Pancreas (tissue), 10 donors: ENCODE measurements around the gene EIF3K. TPM values are rescaled to one million over a fixed set of nuclear protein-coding genes. Genes with fewer than 3 reads are reported as not detected.

Experiments used
- ATAC-seq, 4 donors: fragments of 200-7000 bp; cut with Tn5 transposase; one replicate each; pipeline versions ENCODE4 v1.8.0 to v1.9.1; 2020; ENCODE audit warnings: mild to moderate bottlenecking in 4 of 4, moderate library complexity in 4 of 4
- DNase-seq, 6 donors: peaks; one replicate each; pipeline ENCODE4 v3.0.0-alpha.2; 2020
- FAIRE-seq: peaks from 2 replicates; lab custom pipeline; 2012; peaks lifted over from hg19 to GRCh38; lab: Jason Lieb, UNC
- H3K27ac ChIP-seq, 4 donors: fragments of 200-600 bp; sonication (generic); 1 replicate in 3 of 4; 2 replicates in 1 of 4; pipeline versions ENCODE4 v1.5.0 to v1.8.0; 2020
- H3K27me3 ChIP-seq, 4 donors: fragments of 200-600 bp; one replicate each; pipeline ENCODE4 v1.8.0; 2021
- H3K36me3 ChIP-seq, 3 donors: fragments of 200-600 bp; sonication (generic) in 1 of 3; one replicate each; pipeline versions ENCODE4 v1.5.0 to v1.8.0; 2020 to 2021
- H3K4me1 ChIP-seq, 3 donors: fragments of 200-600 bp; one replicate each; pipeline ENCODE4 v1.8.0; 2021
- H3K4me3 ChIP-seq, 4 donors: fragments of 200-600 bp; sonication (generic) in 2 of 4; one replicate each; pipeline versions ENCODE4 v1.5.0 to v1.8.0; 2020 to 2021
- H3K9me3 ChIP-seq, 4 donors: fragments of 200-600 bp; one replicate each; pipeline ENCODE4 v1.8.0; 2021
- CTCF ChIP-seq, 4 donors: fragments of 200-600 bp; sonication (generic) in 3 of 4; IDR thresholded peaks; one replicate each; pipeline versions ENCODE4 v1.5.0 to v1.8.0; 2021; ENCODE audit warnings: antibody characterized with exemption in 4 of 4
- WGBS, 2 donors: extraction: QIAGEN DNeasy Blood & Tissue Kit; methylation state at CpG; one replicate each; pipeline ENCODE4 v1.1.7; 2013; 5-methylcytosine and 5-hydroxymethylcytosine counted together
- intact Hi-C, 3 donors: fragments of 100-400 bp; cut with DNase I; formaldehyde crosslinking; loops; one replicate each; pipeline versions ENCODE4 v1.11.1 to v1.14.2; 2022
- polyA plus RNA-seq, 2 donors: library from polyadenylated mRNA; stranded (reverse); fragments of 200-250 nt; gene quantifications; one replicate each; pipeline ENCODE4 v1.2.3, GENCODE V29; 2013
- total RNA-seq, 6 donors: library from RNA; stranded (reverse); fragmentation: NEBNext Ultra II Directional in 4 of 6; extraction: Animal tissue kit (Norgen Biotek cat#: 25700) in 4 of 6; gene quantifications; one replicate each; pipeline versions ENCODE4 v1.2.1 to v1.2.4, GENCODE V29; 2021 to 2023
- donor health status: healthy with polysubstance abuse.
- donor health status: DM: no; HTN: no; CAD: no; lungs with moderate emphysema.
- donor health status: DM: no; HTN: no; CAD: no.
- donor health status: control.
- donor health status: control.
- donor health status: Bipolar disorder and iron deficiency.
- donor health status: DM: yes; HTN: yes; CAD: no.
- donor health status: DM: no; HTN: no; CAD: no.
- donor health status: DM: no; HTN: no; CAD: no.
- donor health status: DM: yes; HTN: yes; CAD: no.

Gene EIF3K
- total and polyA plus RNA-seq, 8 donors = 93.5 to 162 (median 131) TPM

- no peak for TF ChIP-seq CTCF (IDR thresholded peaks at IDR 0.05)
- Histone ChIP-seq H3K4me3 (peak within 1 kb of the TSS; percentile 53 to 94 (median 66)), H3K4me1 (peaks cover 6 to 10% (median 7%) of the 10 kb centered on the region in 3 donors), H3K27ac (peak within 1 kb of the TSS; percentile 27 to 60 (median 44)), H3K36me3 (peaks cover 0 to 15% (median 0%) of the 10 kb centered on the region in 3 donors), H3K9me3 (no peaks in the 10 kb centered on the region), H3K27me3 (no peaks in the 10 kb centered on the region)
- no peak for FAIRE-seq
- 43 to 45% methylated on average over 27 to 28 of the region's 28 CpGs for WGBS, 2 donors
- peak; percentile 18 to 33 (median 20) for ATAC-seq
- DNase-seq = peak in 4 of 6 donors; percentile 32 to 49 (median 36)
- intact Hi-C loops = loop anchor here in 2 of 3 donors (10.0 kb wide), 2 partner anchors 103 to 213 kb away; partner anchors contain the start of gene FAM98C (in 1 of the 2)
Observed at GRCh38 chr19:38617764-38618589, 1.0 kb upstream of the EIF3K start, which contains the start of gene MAP4K1. MAP4K1 (minus strand) TSS chr19:38617953; CDS start chr19:38617895, 58 bp downstream.

GRCh38 chr19:38619361-38620174, 580 bp downstream of the EIF3K start:
- ATAC-seq (no peak), DNase-seq (no peak), FAIRE-seq (no peak)
- Histone ChIP-seq H3K4me1 (peaks cover 6 to 10% (median 7%) of the 10 kb centered on the region in 3 donors), H3K4me3 (peak overlapping the region; percentile 53 to 94 (median 66)), H3K36me3 (peaks cover 0 to 23% (median 9%) of the 10 kb centered on the region in 3 donors), H3K9me3 (no peaks in the 10 kb centered on the region), H3K27me3 (no peaks in the 10 kb centered on the region), H3K27ac (peak overlapping the region in 3 of 4 donors; percentile 9 to 60 (median 49))
- intact Hi-C loops = loop anchor here in 2 of 3 donors (10.0 kb wide), 2 partner anchors 105 to 215 kb away; partner anchors contain the start of gene FAM98C (in 1 of the 2)
- no peak for TF ChIP-seq CTCF (IDR thresholded peaks at IDR 0.05)
- 9 to 10% methylated on average over 21 of the region's 21 CpGs for WGBS, 2 donors

GRCh38 chr19:38624822-38625221, 5.8 kb downstream of the EIF3K start:
- no peak for DNase-seq
- peaks cover 0 to 58% (median 38%) of the 10 kb centered on the region in 3 donors for H3K36me3 ChIP-seq
- no peak overlapping the region for H3K4me3 ChIP-seq
- no peak for ATAC-seq
- intact Hi-C loops = no loop called here
- no peak for FAIRE-seq
- no peaks in the 10 kb centered on the region for H3K27me3 ChIP-seq
- no peak overlapping the region for H3K27ac ChIP-seq
- no peaks in the 10 kb centered on the region for H3K9me3 ChIP-seq
- 85% methylated on average over 3 of the region's 3 CpGs for WGBS, 2 donors
- peaks cover 1 to 4% (median 4%) of the 10 kb centered on the region in 3 donors for H3K4me1 ChIP-seq
- TF ChIP-seq CTCF (IDR thresholded peaks at IDR 0.05) = no peak

GRCh38 chr19:38626401-38626800, 7.4 kb downstream of the EIF3K start:
- H3K27ac ChIP-seq = no peak overlapping the region
- H3K4me3 ChIP-seq = no peak overlapping the region
- H3K9me3 ChIP-seq = no peaks in the 10 kb centered on the region
- H3K36me3 ChIP-seq = peaks cover 0 to 49% (median 38%) of the 10 kb centered on the region in 3 donors
- no peak for TF ChIP-seq CTCF (IDR thresholded peaks at IDR 0.05)
- FAIRE-seq (no peak), ATAC-seq (no peak), DNase-seq (no peak)
- intact Hi-C loops = no loop called here
- no peaks in the 10 kb centered on the region for H3K27me3 ChIP-seq
- H3K4me1 ChIP-seq = no peaks in the 10 kb centered on the region
- 94 to 96% methylated on average over 4 of the region's 4 CpGs for whole genome bisulfite sequencing, 2 donors
